Measurements from ENCODE around the gene PPM1M.

Gene PPM1M

DNA sequence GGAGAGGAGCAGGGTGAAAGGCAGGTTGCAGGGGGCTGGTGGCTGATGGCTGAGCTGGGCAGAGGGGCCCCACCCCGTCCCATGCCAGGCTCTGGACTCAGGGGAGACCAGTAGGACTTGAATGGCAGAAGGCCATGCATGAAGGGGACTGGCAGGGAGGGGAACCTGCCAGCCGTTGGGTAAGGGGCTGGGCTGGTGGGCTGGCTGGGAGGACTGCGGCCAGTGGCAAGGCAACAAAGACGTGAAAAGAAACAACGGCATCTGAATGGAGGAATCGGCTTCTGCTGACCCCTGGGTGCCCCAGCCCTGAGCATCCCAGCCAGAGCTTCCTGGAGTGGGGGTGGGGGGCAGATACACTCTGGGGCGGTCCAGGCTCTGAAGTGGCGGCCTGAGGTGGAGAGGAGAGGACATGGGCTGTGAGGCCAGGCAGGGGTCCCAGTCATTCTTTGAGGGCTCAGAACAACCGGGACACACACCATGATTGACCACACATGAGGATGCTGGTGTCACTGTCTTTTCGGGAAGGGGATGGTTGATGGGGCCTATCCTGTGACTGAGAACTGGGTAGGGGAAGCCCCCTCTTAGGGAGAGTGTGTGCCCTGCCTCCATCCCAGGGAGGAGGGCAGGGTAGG is 53.8 kb downstream of the PPM1M start:
- DNase-seq, result no peak

All from NCI-H69 (cell line).